GM23248 (cell line): ENCODE results near the gene SLC2A6. TPM values are rescaled to one million over a fixed set of nuclear protein-coding genes. Genes with fewer than 3 reads are reported as not detected.

Experiments
- DNase-seq: peaks from one replicate; pipeline ENCODE4 v3.0.0-alpha.2; 2015
- H2AFZ ChIP-seq: fragments of 200-600 bp; sonication (generic); 2 replicates; pipeline ENCODE4 v1.6.1; 2016; ENCODE audit warnings: antibody characterized with exemption
- H3F3A ChIP-seq: fragments of 200-600 bp; sonication (generic); 2 replicates; pipeline ENCODE4 v1.6.1; 2016; ENCODE audit warnings: mild to moderate bottlenecking, antibody characterized with exemption, mixed run types; ENCODE audit not compliant: insufficient read depth
- H3K27ac ChIP-seq: fragments of 200-600 bp; sonication (generic); 2 replicates; pipeline ENCODE4 v1.5.1; 2016; ENCODE audit warnings: mild to moderate bottlenecking
- H3K27me3 ChIP-seq: fragments of 200-600 bp; sonication (generic); replicated peaks from 2 replicates; pipeline ENCODE4 v1.6.1; 2016; ENCODE audit warnings: mild to moderate bottlenecking; ENCODE audit not compliant: insufficient read depth
- H3K36me3 ChIP-seq: fragments of 200-600 bp; sonication (generic); 2 replicates; pipeline ENCODE4 v1.6.1; 2016; ENCODE audit warnings: low read depth, mild to moderate bottlenecking
- H3K4me1 ChIP-seq: fragments of 200-600 bp; sonication (generic); 2 replicates; pipeline ENCODE4 v1.6.1; 2016; ENCODE audit warnings: mild to moderate bottlenecking; ENCODE audit not compliant: insufficient read depth
- H3K4me2 ChIP-seq: fragments of 200-600 bp; sonication (generic); one replicate; pipeline ENCODE4 v1.6.1; 2016; ENCODE audit warnings: mild to moderate bottlenecking; ENCODE audit not compliant: unreplicated experiment
- H3K4me3 ChIP-seq: fragments of 200-600 bp; sonication (generic); 2 replicates; pipeline ENCODE4 v1.5.1; 2016; ENCODE audit warnings: mild to moderate bottlenecking
- H3K79me2 ChIP-seq: fragments of 200-600 bp; sonication (generic); 2 replicates; pipeline ENCODE4 v1.6.1; 2016; ENCODE audit warnings: mild to moderate bottlenecking; ENCODE audit not compliant: insufficient read depth
- H3K9ac ChIP-seq: fragments of 200-600 bp; sonication (generic); 2 replicates; pipeline ENCODE4 v1.6.1; 2016; ENCODE audit warnings: mild to moderate bottlenecking
- H3K9me2 ChIP-seq: fragments of 200-600 bp; sonication (generic); 2 replicates; pipeline ENCODE4 v1.6.1; 2016; ENCODE audit warnings: mixed run types, mild to moderate bottlenecking, moderate library complexity; ENCODE audit not compliant: insufficient read depth
- H3K9me3 ChIP-seq: fragments of 200-600 bp; sonication (generic); one replicate; pipeline ENCODE4 v1.6.1; 2017; ENCODE audit warnings: low read depth
- H4K20me1 ChIP-seq: fragments of 200-600 bp; sonication (generic); 2 replicates; pipeline ENCODE4 v1.6.0; 2016; ENCODE audit not compliant: insufficient read depth
- EZH2 ChIP-seq: fragments of 200-600 bp; sonication (generic); IDR thresholded peaks from 2 replicates; pipeline ENCODE4 v1.6.1; 2018; ENCODE audit warnings: antibody characterized with exemption, mild to moderate bottlenecking; ENCODE audit not compliant: insufficient read depth, poor library complexity, severe bottlenecking
- EZH2phosphoT487 ChIP-seq: fragments of 200-600 bp; sonication (generic); IDR thresholded peaks from 2 replicates; pipeline ENCODE4 v1.6.1; 2018; ENCODE audit warnings: antibody characterized with exemption, moderate library complexity, mild to moderate bottlenecking, low read depth; ENCODE audit not compliant: insufficient read depth
- WGBS, 2 experiments: methylation state at CpG; one replicate each; pipeline ENCODE4 v1.1.6; 2015 to 2017; ENCODE audit warnings: low lambda C conversion rate in 2 of 2, low coverage in 1 of 2; ENCODE audit errors: missing lambda C conversion rate in 2 of 2; 5-methylcytosine and 5-hydroxymethylcytosine counted together
- in situ Hi-C: fragments of 300-500 bp; cut with MboI; formaldehyde crosslinking; loops from 2 replicates; pipeline ENCODE4 v1.15.0; 2020
- polyA plus RNA-seq: library from polyadenylated mRNA; unstranded; fragments of >200 nt; fragmentation: Nextera tagmentation; extraction: Ambion mirVana; gene quantifications from 2 replicates; pipeline ENCODE4 v1.2.1, GENCODE V29; 2016
- total RNA-seq: library from RNA; depleted of rRNA; stranded (reverse); fragments of >200 nt; shearing (Covaris generic); gene quantifications from 2 replicates; pipeline ENCODE4 v1.2.3, GENCODE V29; 2014

The SLC2A6 gene
- total and polyA plus RNA-seq, 2 experiments from 2014 or later, result 6.8 to 12.0 TPM

- no peak overlapping the region for H3K27ac ChIP-seq
- no peaks in the 10 kb centered on the region for H3K36me3 ChIP-seq
- no peaks in the 10 kb centered on the region for H3K9me2 ChIP-seq
- 82 to 91% methylated on average over 11 of the region's 11 CpGs for WGBS, 2 experiments
- TF ChIP-seq EZH2phosphoT487, result no peak
- no peak for TF ChIP-seq EZH2
- peaks cover 7% of the 10 kb centered on the region; the same call in 1 of the 2 replicates for H3K27me3 ChIP-seq
- H3F3A ChIP-seq, result no peaks in the 10 kb centered on the region
- no peaks in the 10 kb centered on the region for H4K20me1 ChIP-seq
- in situ Hi-C loops, result no loop called here
- no peaks in the 10 kb centered on the region for H3K9me3 ChIP-seq
- no peaks in the 10 kb centered on the region for H3K79me2 ChIP-seq
- no peak for DNase-seq
- no peak overlapping the region for H3K9ac ChIP-seq
- H3K4me3 ChIP-seq, result no peak overlapping the region
- no peak overlapping the region for H2AFZ ChIP-seq
- H3K4me1 ChIP-seq, result no peaks in the 10 kb centered on the region
- H3K4me2 ChIP-seq, result no peak overlapping the region
Measured at GRCh38 chr9:133426011-133426410, 52.9 kb downstream of the SLC2A6 start.

GRCh38 chr9:133425049-133425632 lies 53.8 kb downstream of the SLC2A6 start:
- H3K4me3 ChIP-seq, result no peak overlapping the region
- no peak for DNase-seq
- no peaks in the 10 kb centered on the region for H3K36me3 ChIP-seq
- no peaks in the 10 kb centered on the region for H3K4me1 ChIP-seq
- H3K4me2 ChIP-seq, result no peak overlapping the region
- H3K79me2 ChIP-seq, result no peaks in the 10 kb centered on the region
- in situ Hi-C loops, result no loop called here
- no peaks in the 10 kb centered on the region for H4K20me1 ChIP-seq
- no peak overlapping the region for H2AFZ ChIP-seq
- H3F3A ChIP-seq, result 0 out of 2 replicates have a peak, but pooled peaks cover 6% of the 10 kb centered on the region
- no peaks in the 10 kb centered on the region for H3K9me2 ChIP-seq
- no peak for TF ChIP-seq EZH2phosphoT487
- no peak for TF ChIP-seq EZH2
- H3K9me3 ChIP-seq, result no peaks in the 10 kb centered on the region
- no peak overlapping the region for H3K9ac ChIP-seq
- no peak overlapping the region for H3K27ac ChIP-seq
- H3K27me3 ChIP-seq, result peaks cover 7% of the 10 kb centered on the region; the same call in 1 of the 2 replicates
- 88 to 90% methylated on average over 21 to 22 of the region's 22 CpGs for WGBS, 2 experiments

GRCh38 chr9:133424187-133424586 lies 54.7 kb downstream of the SLC2A6 start:
- Histone ChIP-seq H3F3A (0 out of 2 replicates have a peak, but pooled peaks cover 8% of the 10 kb centered on the region), H3K9ac (no peak overlapping the region), H3K27ac (no peak overlapping the region), H3K9me3 (no peaks in the 10 kb centered on the region), H2AFZ (no peak overlapping the region), H3K4me3 (no peak overlapping the region), H3K4me1 (no peaks in the 10 kb centered on the region), H3K79me2 (no peaks in the 10 kb centered on the region), H3K4me2 (no peak overlapping the region), H3K9me2 (no peaks in the 10 kb centered on the region), H4K20me1 (no peaks in the 10 kb centered on the region), H3K36me3 (no peaks in the 10 kb centered on the region), H3K27me3 (peaks cover 7% of the 10 kb centered on the region; the same call in 1 of the 2 replicates)
- no peak for DNase-seq
- TF ChIP-seq EZH2, result no peak
- TF ChIP-seq EZH2phosphoT487, result no peak
- in situ Hi-C loops, result no loop called here
- WGBS, 2 experiments, result 95 to 96% methylated on average over 12 of the region's 12 CpGs

- 71 to 80% methylated on average over 3 of the region's 3 CpGs for WGBS, 2 experiments
- H4K20me1 ChIP-seq, result no peaks in the 10 kb centered on the region
- H3K27ac ChIP-seq, result no peak overlapping the region
- no peaks in the 10 kb centered on the region for H3K9me2 ChIP-seq
- H3K79me2 ChIP-seq, result no peaks in the 10 kb centered on the region
- H2AFZ ChIP-seq, result no peak overlapping the region
- H3K36me3 ChIP-seq, result no peaks in the 10 kb centered on the region
- no peaks in the 10 kb centered on the region for H3K4me1 ChIP-seq
- TF ChIP-seq EZH2 (no peak), EZH2phosphoT487 (no peak)
- in situ Hi-C loops, result no loop called here
- no peak overlapping the region for H3K4me3 ChIP-seq
- no peaks in the 10 kb centered on the region for H3K9me3 ChIP-seq
- no peak overlapping the region for H3K4me2 ChIP-seq
- 0 out of 2 replicates have a peak, but pooled peaks cover 8% of the 10 kb centered on the region for H3F3A ChIP-seq
- no peak overlapping the region for H3K9ac ChIP-seq
- peaks cover 7% of the 10 kb centered on the region; the same call in 1 of the 2 replicates for H3K27me3 ChIP-seq
- DNase-seq, result no peak
Measured at GRCh38 chr9:133423216-133423615, 55.7 kb downstream of the SLC2A6 start.
